GM21723 (cell line): ENCODE results near the gene ADGB.

ENCODE experiments used
- ATAC-seq: cut with Tn5 transposase; IDR thresholded peaks from one replicate; pipeline ENCODE4 v1.9.1; 2021; ENCODE audit warnings: mild to moderate bottlenecking, moderate library complexity; ENCODE audit not compliant: unreplicated experiment

The ADGB gene

GRCh38 chr6:146628350-146628749 lies 29.6 kb downstream of the ADGB start:
- ATAC-seq, result no peak

GRCh38 chr6:146634022-146634421 lies 35.2 kb downstream of the ADGB start:
- no peak for ATAC-seq

GRCh38 chr6:146635165-146635564 lies 36.4 kb downstream of the ADGB start:
- ATAC-seq, result no peak

- ATAC-seq, result no peak
Measured at GRCh38 chr6:146636481-146636880, 37.7 kb downstream of the ADGB start.

GRCh38 chr6:146642921-146643320 lies 44.1 kb downstream of the ADGB start:
- ATAC-seq, result no peak

- ATAC-seq, result no peak
Measured at GRCh38 chr6:146650799-146651481, 52.2 kb downstream of the ADGB start.

- ATAC-seq, result no peak
Measured at GRCh38 chr6:146651482-146651863, 52.7 kb downstream of the ADGB start.

- ATAC-seq, result no peak
Measured at GRCh38 chr6:146657432-146657831, 58.7 kb downstream of the ADGB start.

GRCh38 chr6:146664871-146665360 lies 66.1 kb downstream of the ADGB start:
- no peak for ATAC-seq

GRCh38 chr6:146666909-146667308 lies 68.1 kb downstream of the ADGB start:
- no peak for ATAC-seq

- no peak for ATAC-seq
Measured at GRCh38 chr6:146670161-146670560, 71.4 kb downstream of the ADGB start.

- ATAC-seq, result no peak
Measured at GRCh38 chr6:146673069-146673468, 74.3 kb downstream of the ADGB start.

- no peak for ATAC-seq
Measured at GRCh38 chr6:146679386-146679785, 80.6 kb downstream of the ADGB start.

- ATAC-seq, result no peak
Measured at GRCh38 chr6:146682919-146683318, 84.1 kb downstream of the ADGB start.

GRCh38 chr6:146689806-146690205 lies 91.0 kb downstream of the ADGB start:
- ATAC-seq, result no peak

GRCh38 chr6:146693342-146693741 lies 94.6 kb downstream of the ADGB start:
- ATAC-seq, result no peak

GRCh38 chr6:146697921-146698320 lies 99.1 kb downstream of the ADGB start:
- ATAC-seq, result no peak

GRCh38 chr6:146700078-146700686 lies 101.4 kb downstream of the ADGB start:
- peak; percentile 77 for ATAC-seq

GRCh38 chr6:146701632-146702031 lies 102.9 kb downstream of the ADGB start:
- no peak for ATAC-seq

GRCh38 chr6:146709036-146709622 lies 110.4 kb downstream of the ADGB start:
- ATAC-seq, result no peak

GRCh38 chr6:146719387-146719786 lies 120.6 kb downstream of the ADGB start:
- ATAC-seq, result no peak

- ATAC-seq, result no peak
Measured at GRCh38 chr6:146739696-146740095, 140.9 kb downstream of the ADGB start.
